GM19043 (cell line): ENCODE results near the gene CR1.
A peak's percentile ranks its signal among the peaks of the same experiment; 100 is the strongest.
"Not testable (repeated sequence)": the region's sequence is repeated elsewhere in the genome, so short reads cannot be mapped to it uniquely, and the experiment has no call there.

Experiments
- ATAC-seq: cut with Tn5 transposase; IDR thresholded peaks from one replicate; pipeline ENCODE4 v1.9.1; 2021; ENCODE audit warnings: low read depth; ENCODE audit not compliant: unreplicated experiment

Gene CR1

GRCh38 chr1:207495801-207496792 is at the start of gene CR1:
Gene CR1 (plus strand): TSS chr1:207496157. CDS start chr1:207496268, 111 bp downstream.
- peak; percentile 48 for ATAC-seq

- peak; percentile 22 for ATAC-seq
These were observed 42.3 kb upstream of the CR1 start for GRCh38 chr1:207453710-207454045.

- peak; percentile 65 for ATAC-seq
These were observed 41.7 kb upstream of the CR1 start, which contains the start of gene CR2 for GRCh38 chr1:207454046-207454964. Gene CR2 (plus strand): TSS chr1:207454328. CDS start chr1:207454419, 91 bp downstream.

- no peak for ATAC-seq
These were observed 40.7 kb upstream of the CR1 start for GRCh38 chr1:207455183-207455754.

DNA sequence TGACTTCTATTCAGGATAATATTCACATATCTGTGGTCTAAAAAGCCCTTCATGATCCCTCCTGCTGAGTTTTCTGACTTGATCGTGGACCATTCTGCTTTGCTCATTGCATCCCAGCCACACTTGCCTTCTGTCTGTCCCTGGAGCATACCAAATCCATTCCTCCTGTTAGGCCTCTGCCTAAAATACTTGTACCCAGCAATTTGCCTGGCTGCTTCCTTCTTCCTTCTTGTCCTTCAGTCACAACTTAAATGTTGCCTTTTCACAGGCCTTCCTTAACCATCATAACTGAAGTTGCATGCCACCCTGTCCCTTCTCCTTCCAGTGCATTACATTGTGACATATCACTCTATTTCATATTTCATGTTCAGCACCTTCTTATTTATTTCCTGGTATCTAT is 37.5 kb upstream of the CR1 start:
- ATAC-seq: no peak

DNA sequence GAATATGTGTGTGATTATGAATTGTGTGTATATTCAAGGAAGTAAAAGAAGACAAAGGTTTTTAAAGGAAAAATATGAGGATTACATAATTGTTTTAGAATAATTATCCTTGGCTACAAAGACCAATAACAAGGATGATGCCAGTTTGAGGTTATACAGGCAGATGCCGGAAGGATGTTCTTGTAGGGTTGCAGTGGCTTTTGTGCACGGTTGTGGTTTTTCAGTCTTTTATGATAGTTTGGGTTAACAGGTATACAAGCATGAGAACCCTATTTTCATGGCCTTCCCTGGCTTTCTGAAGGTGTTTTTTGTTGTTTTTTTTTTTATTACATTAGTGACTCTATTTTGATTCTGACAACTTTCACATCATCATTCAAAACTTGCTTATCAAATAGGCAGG is 36.9 kb upstream of the CR1 start:
- no peak for ATAC-seq

DNA sequence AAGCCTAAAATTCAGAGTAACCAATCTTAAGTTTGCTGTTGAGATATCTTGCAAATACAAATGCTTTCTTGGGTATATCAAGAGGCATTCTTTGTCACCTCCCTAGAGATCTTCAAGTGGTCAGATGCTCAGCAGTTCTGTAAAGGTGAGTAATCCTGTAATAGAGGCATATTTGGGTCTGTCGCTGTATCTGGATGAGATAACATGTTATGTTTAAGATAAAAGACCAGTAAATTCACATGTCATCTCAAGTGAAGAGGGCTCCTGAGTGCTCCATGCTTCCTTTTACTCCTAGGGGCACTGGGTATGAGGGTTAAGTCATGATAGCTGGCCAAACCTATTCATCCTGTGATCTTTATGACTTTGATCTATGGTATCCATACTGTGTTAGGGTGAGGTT is 34.3 kb upstream of the CR1 start:
- ATAC-seq: no peak

GRCh38 chr1:207462535-207462934 is 33.4 kb upstream of the CR1 start:
- ATAC-seq: no peak

GRCh38 chr1:207463021-207463420 is 32.9 kb upstream of the CR1 start:
- ATAC-seq: no peak

- ATAC-seq: no peak
These were observed 32.4 kb upstream of the CR1 start for GRCh38 chr1:207463571-207463970.

DNA sequence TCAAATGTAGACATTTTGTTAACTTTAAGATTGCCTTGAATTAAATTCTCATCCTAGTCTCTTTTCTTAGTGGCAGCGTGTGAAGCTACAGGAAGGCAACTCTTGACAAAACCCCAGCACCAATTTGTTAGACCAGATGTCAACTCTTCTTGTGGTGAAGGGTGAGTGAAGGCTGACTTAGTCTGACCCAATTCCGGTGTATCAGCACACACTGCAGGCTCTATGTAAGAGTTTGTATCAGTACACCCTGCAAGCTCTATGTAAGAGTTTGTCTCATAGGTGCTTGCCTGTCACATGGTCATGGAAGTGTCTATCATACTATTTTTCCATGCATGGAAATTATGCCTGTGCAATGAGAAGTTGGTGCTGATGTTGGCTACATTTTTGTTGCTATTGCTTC is 25.0 kb upstream of the CR1 start:
- ATAC-seq: no peak

DNA sequence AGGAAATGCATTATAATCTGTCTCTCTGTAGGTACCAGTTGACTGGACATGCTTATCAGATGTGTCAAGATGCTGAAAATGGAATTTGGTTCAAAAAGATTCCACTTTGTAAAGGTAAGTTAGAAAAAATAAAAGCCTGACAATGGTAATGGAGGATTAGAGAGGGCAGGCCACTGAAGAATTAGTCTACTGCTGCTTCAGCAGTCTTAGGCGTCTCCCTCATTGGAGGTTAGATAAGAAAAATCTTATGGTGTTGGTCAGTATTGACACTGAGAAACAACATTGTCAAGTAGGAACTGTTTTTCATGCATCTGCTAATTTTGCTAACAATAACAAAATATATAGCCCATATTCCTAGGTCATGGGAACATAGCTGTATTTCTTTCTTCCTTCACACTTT is 21.7 kb upstream of the CR1 start:
- no peak for ATAC-seq

GRCh38 chr1:207486198-207486597 is 9.8 kb upstream of the CR1 start:
- ATAC-seq: no peak

DNA sequence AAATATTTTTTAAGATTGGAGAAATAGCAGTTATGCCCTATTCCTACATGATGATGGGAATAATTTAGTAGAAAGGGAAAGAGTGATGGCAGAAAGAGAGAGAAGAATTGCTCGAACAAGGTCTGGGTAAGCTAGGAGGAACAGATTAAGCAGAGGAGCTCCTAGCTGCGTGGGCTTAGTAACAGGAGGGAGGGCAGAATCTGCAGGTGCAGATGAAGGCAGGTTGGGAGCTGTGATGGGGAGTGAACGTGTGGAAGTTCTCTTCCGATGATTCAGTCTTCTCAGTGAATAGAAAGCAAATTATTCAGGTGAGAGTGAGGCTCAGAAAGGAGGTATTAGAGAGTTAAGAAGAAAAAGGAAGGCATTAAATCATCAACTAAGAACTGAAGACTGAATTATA is 8.3 kb upstream of the CR1 start:
- no peak for ATAC-seq

DNA sequence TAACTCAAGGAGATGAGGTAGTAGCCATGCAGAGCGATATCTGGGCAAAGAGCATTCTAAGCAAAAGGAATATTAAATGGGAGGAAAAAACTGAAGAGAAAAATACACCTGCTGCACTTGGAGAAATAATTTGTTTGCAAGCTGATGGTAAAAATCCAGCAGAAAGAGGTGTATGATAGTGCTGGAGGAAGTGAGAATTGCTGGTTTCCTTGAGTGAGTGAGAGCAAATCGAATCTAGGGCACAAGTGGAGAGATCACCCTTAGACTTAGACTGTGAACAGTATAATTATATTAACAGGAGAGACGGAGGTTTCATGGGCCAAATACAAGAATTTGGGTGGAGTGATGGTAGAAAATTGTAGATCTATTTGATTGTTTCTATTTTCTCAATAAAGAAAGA is 2.7 kb upstream of the CR1 start:
- ATAC-seq: no peak

- ATAC-seq: no peak
These were observed 1.8 kb upstream of the CR1 start for GRCh38 chr1:207494171-207494570.

DNA sequence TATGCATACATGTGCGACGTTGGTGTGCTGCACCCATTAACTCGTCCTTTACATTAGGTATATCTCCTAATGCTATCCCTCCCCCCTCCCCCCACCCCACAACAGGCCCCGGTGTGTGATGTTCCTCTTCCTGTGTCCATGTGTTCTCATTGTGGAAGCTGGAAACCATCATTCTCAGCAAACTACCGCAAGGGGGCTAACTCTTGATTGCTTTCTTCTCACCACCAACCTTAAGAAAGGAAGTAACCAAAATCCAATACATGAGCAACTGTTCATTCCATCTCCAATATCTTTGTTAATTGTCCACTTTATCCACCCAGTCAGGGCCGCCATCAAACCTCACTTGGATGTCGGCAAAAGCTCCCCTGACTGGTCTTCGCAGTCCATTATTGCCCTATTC is 676 bp upstream of the CR1 start:
- not testable (repeated sequence) for ATAC-seq

DNA sequence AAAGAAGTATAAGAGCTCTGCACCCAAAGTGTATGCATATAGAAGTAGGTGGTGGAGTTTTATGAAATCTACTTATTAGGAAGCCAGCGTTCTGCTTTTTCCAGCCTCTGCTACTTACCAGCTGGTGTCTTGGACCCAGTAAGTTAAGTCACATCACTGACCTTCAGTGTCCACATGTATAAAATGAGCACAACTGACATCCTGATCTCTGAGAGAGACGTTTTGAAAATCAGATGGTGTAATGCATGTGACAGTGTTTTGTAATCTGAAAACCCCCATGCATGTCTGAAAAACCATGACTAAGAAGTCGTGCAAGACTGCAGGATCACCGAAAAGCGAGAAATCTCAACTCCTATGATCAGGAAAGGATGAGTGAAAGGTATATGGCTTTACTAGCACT is 2.0 kb downstream of the CR1 start:
- ATAC-seq: no peak

DNA sequence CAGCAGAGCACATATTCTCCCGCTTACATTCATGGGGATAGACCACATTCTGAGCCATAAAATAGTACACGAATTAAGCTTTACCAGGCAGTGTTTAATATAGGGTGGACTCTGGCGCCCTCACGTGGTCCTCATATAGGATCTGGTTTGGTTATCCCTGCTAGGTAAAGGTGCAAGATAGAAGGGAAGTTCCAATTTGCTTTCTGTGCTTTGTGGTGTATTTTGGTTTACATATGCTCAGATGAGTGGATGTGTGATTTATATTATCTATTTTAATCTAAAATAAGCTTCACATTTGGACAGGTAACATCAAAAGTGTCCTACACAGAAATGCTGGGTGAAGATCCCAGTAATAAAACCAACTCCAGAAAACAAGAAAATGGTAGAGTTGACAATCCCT is 3.6 kb downstream of the CR1 start:
- ATAC-seq: no peak

DNA sequence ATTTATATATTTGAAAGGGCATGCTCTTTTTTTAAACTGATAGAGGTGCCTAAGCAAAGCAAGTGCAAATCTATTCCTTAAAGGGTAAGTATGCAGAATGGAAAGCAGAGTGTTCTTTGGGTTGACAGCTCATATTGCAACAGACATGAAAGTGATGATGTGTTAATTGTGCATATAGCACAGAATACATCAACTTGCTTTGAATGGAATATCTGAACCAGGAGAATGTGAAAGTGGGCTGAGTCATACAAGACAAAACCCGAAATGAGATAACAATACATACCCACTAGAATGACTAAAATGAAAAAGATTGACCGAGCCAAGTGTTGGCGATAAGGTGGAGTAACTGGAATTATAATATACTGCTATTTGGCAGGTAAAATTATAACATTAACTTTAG is 4.3 kb downstream of the CR1 start:
- no peak for ATAC-seq

DNA sequence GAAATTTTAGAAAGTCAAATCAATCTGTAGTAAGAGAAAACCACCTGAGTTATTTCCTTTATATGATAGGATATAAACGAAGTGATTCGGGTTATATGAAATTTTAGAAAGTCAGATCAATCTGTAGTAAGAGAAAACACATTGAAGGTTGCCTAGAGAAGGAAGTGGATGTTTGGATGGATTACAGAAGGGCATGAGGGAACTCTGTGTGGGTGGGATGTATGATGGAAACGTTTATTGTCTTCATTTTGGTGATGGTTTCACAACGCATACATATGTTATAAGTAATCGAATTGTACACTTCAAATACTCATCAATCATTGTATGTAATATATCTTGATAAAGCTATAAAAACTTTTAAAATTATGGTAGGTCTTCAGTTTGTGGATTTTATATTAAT is 5.1 kb downstream of the CR1 start:
- ATAC-seq: no peak
